ENCODE results near the gene NPR3. TPM values are rescaled to one million over a fixed set of nuclear protein-coding genes. Genes with fewer than 3 reads are reported as not detected.

The NPR3 gene
- total and polyA plus RNA-seq, 2 of the 8 experiments (the other 6 are each of a cell fraction or from before 2014, with no cell fraction given), result not detected

DNA sequence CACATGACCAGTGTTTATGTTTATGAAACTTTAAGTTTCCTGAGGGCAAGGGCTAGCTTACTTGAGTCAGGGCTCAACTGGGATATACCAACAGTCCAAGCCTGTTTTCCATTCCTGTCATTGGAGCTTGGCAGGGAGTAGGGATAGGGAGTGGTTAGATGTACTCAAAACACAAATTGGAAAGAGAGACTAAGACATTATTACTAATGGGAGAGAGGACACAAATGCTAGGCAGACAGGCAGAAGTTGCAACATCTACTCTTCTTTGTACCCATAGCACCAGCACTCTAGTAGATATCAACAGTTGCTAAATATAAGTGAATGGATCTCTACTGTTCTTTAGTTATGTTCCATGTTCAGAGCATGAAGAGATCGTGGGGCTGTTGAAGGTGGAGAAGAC, 62.8 kb downstream of the NPR3 start (continued):
- no peak for TF ChIP-seq E2F6 (IDR thresholded peaks at IDR 0.05)
- no peak for TF ChIP-seq RXRA (IDR thresholded peaks at IDR 0.05; ENCODE audit: insufficient read depth, low read depth, low read length)
- no peak for TF ChIP-seq TBP (IDR thresholded peaks at IDR 0.05; ENCODE audit: low read depth, low read length)

Data from H1 (cell line).